Measurements from ENCODE around the gene ECE2.

- TF ChIP-seq EZH2phosphoT487 (IDR thresholded peaks at IDR 0.05; ENCODE audit: insufficient read depth, low read depth) (no peak), EZH2 (IDR thresholded peaks at IDR 0.05; ENCODE audit: insufficient read depth, poor library complexity, severe bottlenecking) (no peak)
Observed at GRCh38 chr3:184316792-184317191, 41.0 kb downstream of the ECE2 start.
